GM12892 (cell line): ENCODE results near the gene CPNE7.

Source experiments
- POLR2A ChIP-seq: IDR thresholded peaks from 2 replicates; pipeline ENCODE4 v1.6.1; 2011; ENCODE audit warnings: low read depth, low read length, control low read depth
- TAF1 ChIP-seq: IDR thresholded peaks from 2 replicates; pipeline ENCODE4 v1.6.1; 2011; ENCODE audit warnings: low read depth, mild to moderate bottlenecking, control low read depth, low read length, borderline replicate concordance

GRCh38 chr16:89582614-89583196, 7.1 kb downstream of the CPNE7 start:
- no peak for TF ChIP-seq POLR2A
- no peak for TF ChIP-seq TAF1
